Smooth muscle cell (in vitro differentiated cells): ENCODE results near the gene PVR. TPM values are rescaled to one million over a fixed set of nuclear protein-coding genes. Genes with fewer than 3 reads are reported as not detected.
"Not testable (repeated sequence)": the region's sequence is repeated elsewhere in the genome, so short reads cannot be mapped to it uniquely, and the experiment has no call there.

Experiments used
- DNase-seq: peaks from one replicate; lab custom pipeline; 2025; ENCODE audit not compliant: unreplicated experiment; lab: John Stamatoyannopoulos, UW
- H2AFZ ChIP-seq: fragments of 200-600 bp; sonication (generic); 2 replicates; pipeline ENCODE4 v1.6.0; 2016; ENCODE audit warnings: antibody characterized with exemption, low read depth, mild to moderate bottlenecking
- H3F3A ChIP-seq: fragments of 200-600 bp; sonication (generic); 2 replicates; pipeline ENCODE4 v1.6.0; 2017; ENCODE audit warnings: antibody characterized with exemption, low read depth
- H3K27ac ChIP-seq: fragments of 200-600 bp; sonication (generic); 2 replicates; pipeline ENCODE4 v1.5.1; 2016; ENCODE audit warnings: low read depth, mild to moderate bottlenecking
- H3K27me3 ChIP-seq: fragments of 200-600 bp; sonication (generic); 2 replicates; pipeline ENCODE4 v1.6.1; 2016; ENCODE audit warnings: low read depth, mild to moderate bottlenecking
- H3K36me3 ChIP-seq: fragments of 200-600 bp; sonication (generic); 2 replicates; pipeline ENCODE4 v1.5.1; 2016; ENCODE audit warnings: low read depth
- H3K4me1 ChIP-seq: fragments of 200-600 bp; sonication (generic); 2 replicates; pipeline ENCODE4 v1.5.1; 2016; ENCODE audit warnings: low read depth
- H3K4me2 ChIP-seq: fragments of 200-600 bp; sonication (generic); 2 replicates; pipeline ENCODE4 v1.6.0; 2016; ENCODE audit warnings: mild to moderate bottlenecking
- H3K4me3 ChIP-seq: fragments of 200-600 bp; sonication (generic); 2 replicates; pipeline ENCODE4 v1.5.1; 2016; ENCODE audit warnings: mild to moderate bottlenecking
- H3K79me2 ChIP-seq: fragments of 200-600 bp; sonication (generic); 2 replicates; pipeline ENCODE4 v1.6.0; 2016; ENCODE audit warnings: low read depth, mild to moderate bottlenecking
- H3K9ac ChIP-seq: fragments of 200-600 bp; sonication (generic); 2 replicates; pipeline ENCODE4 v1.6.0; 2016; ENCODE audit warnings: low read depth
- H3K9me3 ChIP-seq: fragments of 200-600 bp; sonication (generic); replicated peaks from 2 replicates; pipeline ENCODE4 v1.5.1; 2016; ENCODE audit warnings: low read depth
- H4K20me1 ChIP-seq: fragments of 200-600 bp; sonication (generic); 2 replicates; pipeline ENCODE4 v1.6.0; 2016; ENCODE audit warnings: low read depth
- CTCF ChIP-seq: fragments of 200-600 bp; sonication (generic); IDR thresholded peaks from 2 replicates; pipeline ENCODE4 v1.5.1; 2017; ENCODE audit warnings: borderline replicate concordance, mild to moderate bottlenecking, antibody characterized with exemption; ENCODE audit not compliant: insufficient read depth, poor library complexity, severe bottlenecking
- WGBS: methylation state at CpG from one replicate; pipeline ENCODE4 v1.1.7; 2016; ENCODE audit warnings: low lambda C conversion rate; 5-methylcytosine and 5-hydroxymethylcytosine counted together
- polyA plus RNA-seq: library from polyadenylated mRNA; unstranded; fragments of >200 nt; fragmentation: Nextera tagmentation; extraction: Ambion mirVana; gene quantifications from 2 replicates; pipeline ENCODE4 v1.2.1, GENCODE V29; 2016
- total RNA-seq: library from RNA; depleted of rRNA; stranded (reverse); fragments of >200 nt; gene quantifications from 2 replicates; pipeline ENCODE4 v1.2.3, GENCODE V29; 2014

The PVR gene
- total and polyA plus RNA-seq, 2 experiments from 2014 or later: 25.4 to 35.0 TPM

- TF ChIP-seq CTCF: no peak
- Histone ChIP-seq H3K4me3 (no peak overlapping the region), H2AFZ (no peak overlapping the region), H3K36me3 (no peaks in the 10 kb centered on the region), H3K27me3 (no peaks in the 10 kb centered on the region), H3K9me3 (no peaks in the 10 kb centered on the region), H3K79me2 (no peaks in the 10 kb centered on the region), H3F3A (no peaks in the 10 kb centered on the region), H3K27ac (no peak overlapping the region), H3K4me2 (no peak overlapping the region), H3K4me1 (no peaks in the 10 kb centered on the region), H3K9ac (no peak overlapping the region), H4K20me1 (no peaks in the 10 kb centered on the region)
- DNase-seq: no peak
- WGBS: 100% methylated on average over 2 of the region's 2 CpGs
Observed at GRCh38 chr19:44668985-44669764, 25.5 kb downstream of the PVR start.

GRCh38 chr19:44670027-44670426, 26.3 kb downstream of the PVR start:
- H3K79me2 ChIP-seq, H3K27ac ChIP-seq, H3K36me3 ChIP-seq, H3K4me1 ChIP-seq, H3K27me3 ChIP-seq, H3K4me3 ChIP-seq, H2AFZ ChIP-seq, H3K4me2 ChIP-seq, DNase-seq, H3F3A ChIP-seq, H4K20me1 ChIP-seq, H3K9ac ChIP-seq, H3K9me3 ChIP-seq: not testable (repeated sequence)
- WGBS: 94% methylated on average over 2 of the region's 2 CpGs

GRCh38 chr19:44671400-44671799, 27.7 kb downstream of the PVR start, which contains the start of gene CEACAM19:
CEACAM19 (plus strand) TSS chr19:44671482; CDS start chr19:44671932, 450 bp downstream.
- Histone ChIP-seq H3K79me2 (no peaks in the 10 kb centered on the region), H4K20me1 (no peaks in the 10 kb centered on the region), H3K4me1 (no peaks in the 10 kb centered on the region), H2AFZ (no peak within 1 kb of the TSS), H3F3A (no peaks in the 10 kb centered on the region), H3K4me3 (no peak within 1 kb of the TSS), H3K27me3 (no peaks in the 10 kb centered on the region), H3K36me3 (no peaks in the 10 kb centered on the region), H3K9me3 (no peaks in the 10 kb centered on the region), H3K4me2 (no peak within 1 kb of the TSS), H3K27ac (no peak within 1 kb of the TSS), H3K9ac (no peak within 1 kb of the TSS)
- TF ChIP-seq CTCF: no peak
- DNase-seq: no peak
- WGBS: 87% methylated on average over 2 of the region's 2 CpGs

GRCh38 chr19:44672226-44672625, 28.5 kb downstream of the PVR start:
- Histone ChIP-seq H3K9me3 (no peaks in the 10 kb centered on the region), H3K27ac (no peak overlapping the region), H3K4me1 (no peaks in the 10 kb centered on the region), H3K4me3 (no peak overlapping the region), H3K27me3 (no peaks in the 10 kb centered on the region), H3K36me3 (no peaks in the 10 kb centered on the region), H3F3A (peaks cover 4% of the 10 kb centered on the region), H2AFZ (no peak overlapping the region), H3K4me2 (no peak overlapping the region), H3K9ac (no peak overlapping the region), H4K20me1 (no peaks in the 10 kb centered on the region), H3K79me2 (no peaks in the 10 kb centered on the region)
- no peak for TF ChIP-seq CTCF
- DNase-seq: no peak
- WGBS: 91% methylated on average over 1 of the region's 1 CpG
